ENCODE measurements around the gene NR1I3.

NR1I3 gene

DNA sequence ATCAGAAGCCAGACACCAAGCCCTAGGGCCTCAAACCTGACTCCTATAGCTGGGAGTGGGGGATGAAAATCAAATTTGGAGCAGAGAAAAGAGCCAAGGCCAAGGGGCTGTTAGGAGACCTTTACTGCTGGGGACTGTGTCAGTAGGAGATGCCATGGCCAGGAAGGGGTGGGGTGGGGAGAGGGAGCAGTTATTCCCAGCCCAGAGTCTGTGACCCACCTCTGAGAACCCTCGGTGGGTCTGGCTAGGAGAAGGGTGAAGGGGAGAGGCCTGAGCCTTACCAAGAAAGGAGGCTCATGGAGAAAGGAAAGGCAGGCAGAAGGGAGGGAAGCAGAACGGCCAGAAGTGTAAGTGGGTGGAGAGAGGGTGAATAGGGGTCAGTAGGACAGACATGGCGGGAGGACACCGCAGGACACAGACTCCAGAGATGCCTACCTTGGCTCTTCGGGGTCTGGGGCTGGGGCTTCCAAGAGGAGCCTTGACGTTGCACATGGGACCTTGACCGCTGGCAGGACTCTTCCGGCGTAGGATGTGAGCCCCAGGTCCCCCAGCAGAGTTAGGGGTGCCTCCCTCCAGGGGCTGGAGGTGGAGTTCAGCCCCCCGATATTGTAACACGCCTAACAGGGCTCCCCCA lies 40.3 kb downstream of the NR1I3 start:
- DNase-seq, result no peak

DNA sequence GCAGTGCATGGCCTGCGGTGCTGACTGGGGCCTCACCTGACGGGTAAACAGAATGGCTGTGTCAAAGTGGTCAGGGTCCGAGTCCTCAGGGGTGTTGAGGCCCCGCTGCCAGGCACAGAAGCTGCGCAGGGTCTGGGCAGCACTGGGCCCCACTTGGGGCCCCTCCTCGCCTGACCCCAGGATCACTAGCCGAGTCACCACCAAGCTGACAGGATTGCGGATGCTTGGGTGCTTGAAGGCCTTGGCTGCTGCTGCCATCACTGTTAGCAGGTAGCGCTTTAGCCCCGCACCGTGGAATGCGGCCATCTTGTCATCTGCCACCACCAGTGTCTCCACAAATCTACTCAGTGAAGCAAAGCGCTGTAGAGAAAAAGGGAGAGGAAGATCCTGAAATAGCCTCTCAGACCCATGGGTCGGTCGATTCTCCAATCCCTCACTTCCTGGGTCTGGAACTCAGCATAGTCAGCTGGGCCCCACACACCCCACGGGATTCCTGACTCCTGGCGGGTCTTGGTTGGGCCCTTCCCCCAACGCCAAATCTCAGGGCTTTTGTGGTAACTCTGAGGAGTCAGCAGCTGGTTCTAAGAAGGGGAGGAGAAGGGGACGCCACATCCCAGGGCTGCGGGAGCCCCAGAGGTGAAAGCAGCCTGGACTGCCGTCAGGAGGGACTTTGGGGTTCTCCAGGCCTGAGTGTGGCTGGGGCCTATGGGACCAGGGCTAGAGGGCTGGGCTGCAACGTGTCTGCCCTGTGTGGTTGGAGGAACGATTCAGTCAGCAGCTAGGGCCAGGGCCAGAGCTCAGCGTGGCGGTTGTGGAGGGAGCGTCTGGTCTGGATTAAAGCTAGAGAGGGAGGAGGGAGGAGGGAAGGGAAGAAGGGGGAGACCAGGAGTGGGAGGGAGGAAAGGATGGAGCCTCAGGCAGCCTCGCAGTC lies 41.2 kb downstream of the NR1I3 start:
- peak in 10 of 58 donors; percentile 10 to 32 (median 24) for DNase-seq

DNA sequence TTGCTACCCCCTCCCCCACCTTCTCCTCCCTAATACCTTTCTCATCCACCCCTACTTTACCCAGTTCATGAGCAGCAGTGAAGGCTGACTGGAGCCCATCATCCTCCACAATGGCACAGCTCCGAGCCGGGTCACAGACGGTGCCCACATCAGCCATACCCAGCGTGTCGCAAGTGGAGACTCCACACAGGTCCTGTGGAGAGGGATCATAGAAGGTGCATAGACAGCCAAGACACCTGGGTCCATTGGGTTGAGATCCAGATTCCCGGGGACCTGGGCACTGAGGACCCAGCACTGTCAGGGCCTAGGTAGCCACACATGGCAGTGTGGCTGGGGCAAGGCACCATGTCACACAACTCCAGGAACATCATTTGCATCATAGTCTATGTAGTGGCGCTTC lies 41.9 kb downstream of the NR1I3 start:
- no peak for DNase-seq

DNA sequence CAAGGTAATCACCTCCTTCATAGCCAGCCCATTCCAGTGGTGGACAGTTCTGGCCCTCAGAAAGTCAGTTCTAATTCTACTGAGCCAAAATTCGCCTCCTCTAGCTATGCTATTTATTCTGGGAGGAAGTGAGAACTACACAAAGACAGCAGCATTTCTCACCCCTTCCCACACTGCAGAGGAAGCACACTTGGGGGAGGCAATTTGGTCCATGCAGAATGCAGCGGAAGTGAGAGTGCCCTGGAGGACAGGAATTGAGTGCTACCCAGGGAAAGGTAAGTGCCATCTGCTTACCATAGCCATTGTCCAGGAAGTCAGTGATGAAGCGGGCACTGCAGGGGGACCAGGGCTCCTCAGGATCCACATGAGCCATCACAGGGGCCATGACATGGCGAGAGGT lies 42.8 kb downstream of the NR1I3 start:
- DNase-seq, result peak in 22 of 58 donors; percentile 9 to 50 (median 30)

DNA sequence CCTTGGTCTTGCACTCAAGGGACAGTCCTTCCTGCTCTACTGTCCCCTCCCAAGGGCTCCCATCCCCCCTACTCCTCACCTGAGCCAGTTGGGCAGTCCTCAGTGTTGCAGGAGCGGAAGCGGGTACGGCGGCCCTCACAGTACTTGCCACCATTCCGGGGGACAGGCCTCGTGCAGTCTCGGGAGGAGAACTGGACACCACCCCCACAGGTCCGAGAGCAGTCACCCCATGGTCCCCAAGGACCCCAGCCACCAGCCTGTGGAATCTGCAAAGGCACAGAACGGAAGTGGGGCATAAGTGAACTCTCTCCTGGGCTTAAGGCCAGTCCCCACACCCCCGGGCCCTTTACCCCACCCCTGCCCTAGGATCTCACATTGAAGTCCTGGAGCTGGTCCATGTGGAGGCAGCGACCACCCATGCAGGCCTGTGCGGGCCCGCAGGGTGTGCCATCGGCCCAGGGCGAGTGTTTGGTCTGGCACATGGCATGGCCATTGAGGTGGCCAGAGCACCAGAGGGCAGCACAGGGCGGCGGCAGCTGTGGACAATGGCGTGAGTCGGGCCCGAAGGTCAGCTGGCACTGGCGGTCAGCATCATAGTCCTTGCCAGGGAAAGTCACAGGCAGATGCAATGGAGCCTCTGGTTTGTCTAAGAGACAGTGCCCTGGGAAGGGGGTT lies 44.3 kb downstream of the NR1I3 start:
- peak in 50 of 58 donors; percentile 16 to 89 (median 70) for DNase-seq

DNA sequence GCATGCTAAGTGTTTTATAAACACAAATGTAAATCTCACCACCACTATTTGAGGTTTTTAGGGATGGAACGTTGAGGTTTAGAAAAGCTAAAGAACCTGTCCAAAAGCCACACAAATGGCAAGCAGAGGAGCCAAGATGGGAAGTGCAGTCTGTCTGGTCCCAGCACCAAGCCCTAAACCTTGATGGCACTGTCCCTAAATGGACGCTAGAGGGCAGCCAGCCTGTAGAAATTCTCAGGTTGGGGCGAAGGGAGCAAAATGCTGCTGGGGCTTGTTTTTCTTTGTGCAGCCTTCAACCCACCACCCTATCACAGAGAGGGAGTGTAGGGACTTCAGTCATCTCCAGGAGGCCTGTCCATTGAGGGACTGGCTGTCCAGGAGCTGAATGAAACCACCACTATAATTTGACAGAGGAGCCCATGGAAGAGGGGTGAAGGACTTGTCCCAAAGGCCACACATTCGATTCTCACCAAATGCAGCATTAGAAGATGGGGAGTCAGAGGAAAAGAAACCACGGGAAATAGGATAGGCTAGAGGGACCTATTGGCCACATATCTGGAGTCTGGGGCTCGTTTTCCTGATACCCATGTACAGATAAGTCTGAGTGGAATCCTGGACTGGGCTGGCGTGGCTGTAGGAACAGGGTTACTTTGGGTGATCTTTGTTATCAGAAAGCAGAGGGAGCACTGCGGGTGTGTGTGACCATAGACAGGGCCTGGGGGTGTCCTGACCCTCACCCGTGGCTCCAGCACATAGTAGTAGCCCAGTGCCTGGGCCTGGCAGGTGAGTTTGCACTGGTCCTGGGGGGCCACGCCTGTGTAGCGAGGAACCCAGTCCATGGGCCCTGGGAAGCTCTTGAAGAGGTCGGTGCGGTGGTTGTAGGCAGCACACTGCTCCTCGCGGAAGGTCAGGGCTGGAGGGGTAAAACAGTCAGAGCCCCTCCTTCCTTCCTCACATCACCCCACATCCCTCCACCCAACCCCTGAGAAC lies 45.2 kb downstream of the NR1I3 start:
- DNase-seq, result peak in 47 of 58 donors; percentile 13 to 81 (median 44)

DNA sequence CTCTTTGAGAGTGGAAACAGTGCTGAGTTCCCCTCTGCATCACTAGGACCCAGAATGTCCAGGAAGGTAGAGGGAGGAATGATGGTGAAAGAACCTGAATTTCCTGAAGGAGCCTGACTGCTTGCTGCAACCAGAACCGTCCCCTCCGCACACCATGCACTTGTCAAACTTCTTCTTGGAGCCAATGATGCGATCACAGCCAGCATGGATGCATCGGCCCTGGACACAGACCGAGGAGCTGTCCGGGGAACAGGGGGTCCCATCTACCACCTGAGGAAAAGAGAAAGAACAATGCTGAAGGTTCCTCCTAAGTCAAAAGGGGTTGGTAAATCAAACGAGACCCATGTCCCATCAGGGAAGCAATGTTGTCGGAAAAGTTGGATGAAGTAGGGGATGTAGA lies 46.0 kb downstream of the NR1I3 start:
- DNase-seq, result no peak

DNA sequence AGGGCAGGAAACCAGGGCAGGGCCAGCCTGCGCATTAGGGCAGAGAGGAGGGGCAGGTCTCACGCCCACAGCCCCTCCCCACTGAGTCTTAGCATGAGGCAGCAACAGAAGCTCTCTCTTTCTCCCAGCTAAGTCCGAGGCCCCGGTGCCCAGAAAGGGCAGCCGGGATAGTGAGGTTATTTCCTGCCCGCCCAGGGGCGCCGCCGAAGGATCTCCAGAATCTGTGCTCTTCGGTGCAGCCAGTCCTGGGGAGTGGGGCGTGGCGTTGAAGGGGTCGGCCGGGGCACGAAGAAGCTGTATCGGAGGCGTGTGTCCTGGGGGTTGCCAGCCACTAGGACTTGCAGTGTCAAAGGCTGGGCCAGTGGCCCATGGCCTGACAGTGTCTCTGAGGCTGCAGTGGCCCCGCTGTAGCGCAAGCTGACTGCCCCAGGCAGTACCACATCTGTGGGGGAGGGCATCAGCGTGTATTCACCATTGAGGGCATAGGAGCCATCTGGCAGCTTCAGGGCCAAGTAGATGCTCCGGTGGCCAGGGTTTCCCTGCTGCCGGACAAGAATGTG lies 47.0 kb downstream of the NR1I3 start:
- peak in 22 of 58 donors; percentile 16 to 69 (median 32) for DNase-seq

DNA sequence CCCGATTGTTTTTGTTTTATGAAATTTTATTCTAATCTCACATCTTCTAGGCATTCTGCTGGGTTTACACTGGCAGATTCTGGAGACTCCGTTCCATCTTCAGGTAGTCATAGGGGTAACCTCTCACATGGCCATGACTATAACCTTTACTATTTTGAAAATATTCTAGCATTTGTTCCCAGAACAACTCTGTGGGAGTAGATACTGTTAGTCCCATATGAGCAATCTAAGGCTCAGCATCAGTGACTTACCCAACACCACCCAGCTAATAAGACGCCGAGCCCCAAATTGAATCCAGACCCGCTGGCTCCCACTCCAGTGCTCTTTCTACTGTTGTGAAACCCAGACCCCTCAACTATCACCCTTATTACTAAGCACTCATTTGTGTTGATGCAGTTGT lies 49.0 kb downstream of the NR1I3 start:
- DNase-seq, result no peak

DNA sequence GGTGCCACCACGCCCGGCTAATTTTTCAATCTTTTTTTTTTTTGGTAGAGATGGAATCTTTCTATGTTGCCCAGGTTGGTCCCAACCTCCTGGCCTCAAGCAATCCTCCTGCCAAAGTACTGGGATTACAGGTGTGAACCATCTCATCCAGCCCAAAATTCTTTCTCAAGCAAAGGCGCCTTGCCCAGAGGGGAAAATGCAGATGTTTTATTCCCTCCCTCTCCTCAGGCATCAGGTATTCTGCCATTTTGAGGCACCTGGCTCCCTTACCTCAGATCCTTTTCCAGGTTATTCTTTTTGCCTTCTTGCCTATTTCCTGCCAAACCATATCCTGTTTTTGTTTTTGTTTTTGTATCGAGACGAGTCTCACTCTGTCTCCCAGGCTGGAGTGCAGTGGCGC lies 49.6 kb downstream of the NR1I3 start:
- DNase-seq, result no peak

DNA sequence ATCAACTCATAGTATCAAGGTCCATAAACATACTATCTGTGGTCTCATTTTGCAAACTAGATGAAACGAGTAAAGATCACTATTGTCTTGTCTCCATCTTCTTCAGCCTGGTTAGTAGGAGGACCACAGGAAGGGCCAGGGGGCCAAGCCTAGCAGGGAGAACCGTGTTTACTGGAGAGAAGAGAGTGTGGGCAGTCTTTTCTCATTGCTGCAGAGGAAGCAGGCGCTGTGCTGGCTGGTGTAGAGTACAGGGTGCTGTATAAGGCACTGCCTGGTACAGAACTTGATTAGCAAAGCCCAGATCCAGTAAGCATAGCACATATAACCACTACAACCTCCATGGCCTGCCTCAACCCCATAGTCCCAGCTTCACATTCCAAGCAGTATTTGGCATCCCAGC lies 50.7 kb downstream of the NR1I3 start:
- peak in 1 of 58 donors; percentile 25 for DNase-seq

DNA sequence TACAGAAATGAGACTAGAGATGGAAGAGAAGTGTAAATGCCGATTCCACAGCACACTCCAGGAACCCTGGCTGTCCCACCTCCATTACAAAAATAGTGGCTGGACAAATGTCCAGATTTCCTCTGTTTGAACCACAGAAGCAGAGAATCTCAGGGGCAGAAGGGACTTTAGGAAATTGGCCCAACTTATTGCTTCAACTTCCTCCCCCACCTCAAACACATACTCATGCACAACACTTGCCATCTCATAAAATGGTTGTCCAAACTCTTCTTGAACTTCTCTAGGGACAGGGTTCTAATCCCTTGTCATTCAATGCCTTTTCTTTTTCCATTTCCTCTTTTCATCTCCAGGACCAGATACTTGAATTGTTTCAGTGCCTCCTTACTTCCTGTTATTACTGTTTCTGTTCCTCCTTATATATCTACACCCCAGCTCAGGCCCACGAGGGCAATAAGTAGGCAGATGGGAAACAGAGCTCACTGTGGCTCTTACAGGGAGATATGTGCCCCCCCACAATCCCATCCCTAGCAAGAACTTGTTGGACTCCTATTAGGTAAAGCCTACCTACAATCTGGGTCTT lies 52.2 kb downstream of the NR1I3 start:
- DNase-seq, result peak in 1 of 58 donors; percentile 40

DNA sequence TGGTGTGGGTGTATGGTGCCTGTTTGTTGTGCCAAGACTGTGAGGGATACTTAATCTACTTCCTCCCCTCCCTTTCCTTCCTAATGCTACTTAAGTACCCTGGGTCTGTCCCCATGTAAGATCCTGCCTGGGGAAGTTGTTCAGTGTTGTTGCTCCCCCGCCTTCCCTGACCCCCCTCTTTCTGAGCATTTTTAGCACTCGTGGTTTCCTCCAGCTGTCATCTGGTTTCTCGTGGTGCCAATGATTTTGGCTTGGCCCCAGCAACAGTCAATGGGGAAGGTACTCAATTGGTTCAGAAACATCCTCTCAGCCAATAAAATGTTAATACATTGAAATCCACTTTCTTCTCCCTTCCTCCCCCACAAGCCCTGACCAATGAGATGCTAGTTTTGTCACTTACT lies 52.7 kb downstream of the NR1I3 start:
- peak in 53 of 58 donors; percentile 5 to 83 (median 57) for DNase-seq

DNA sequence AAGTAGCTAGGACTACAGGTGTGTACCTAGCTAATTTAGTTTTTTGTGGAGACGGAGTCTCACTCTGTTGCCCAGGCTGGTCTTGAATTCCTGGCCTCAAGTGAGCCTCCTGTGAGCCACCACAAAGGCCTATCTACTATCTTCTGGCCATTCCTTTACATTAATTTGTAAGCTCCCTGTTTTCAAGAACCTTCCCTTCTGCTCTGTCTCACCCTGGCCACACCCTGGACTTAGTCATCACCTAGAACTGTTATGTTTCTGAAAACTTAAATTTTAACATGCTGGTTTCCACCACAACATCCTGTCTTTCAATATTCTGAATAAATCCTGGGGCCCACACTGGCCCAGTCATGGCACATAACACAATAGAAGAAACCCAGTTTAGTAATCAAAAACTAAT lies 55.8 kb downstream of the NR1I3 start:
- DNase-seq, result no peak

DNA sequence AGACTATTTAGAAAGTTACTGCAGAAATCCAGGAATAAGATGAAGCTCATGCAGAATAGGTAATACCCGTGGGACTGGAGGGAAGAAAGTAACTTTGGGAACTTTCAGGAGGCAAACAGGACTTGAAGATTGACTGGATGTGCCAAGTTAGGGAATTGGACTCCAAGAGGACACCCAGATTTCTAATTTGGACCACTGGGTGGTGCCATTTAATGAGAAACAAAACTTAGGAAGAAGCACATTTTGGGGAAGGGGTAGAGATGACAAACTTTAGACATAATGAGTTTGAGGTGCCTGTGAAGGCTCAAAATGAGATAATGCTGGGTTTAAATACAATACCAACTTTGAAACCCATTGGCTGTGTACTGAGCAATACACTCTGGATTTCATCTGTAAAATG lies 57.4 kb downstream of the NR1I3 start:
- DNase-seq, result no peak

DNA sequence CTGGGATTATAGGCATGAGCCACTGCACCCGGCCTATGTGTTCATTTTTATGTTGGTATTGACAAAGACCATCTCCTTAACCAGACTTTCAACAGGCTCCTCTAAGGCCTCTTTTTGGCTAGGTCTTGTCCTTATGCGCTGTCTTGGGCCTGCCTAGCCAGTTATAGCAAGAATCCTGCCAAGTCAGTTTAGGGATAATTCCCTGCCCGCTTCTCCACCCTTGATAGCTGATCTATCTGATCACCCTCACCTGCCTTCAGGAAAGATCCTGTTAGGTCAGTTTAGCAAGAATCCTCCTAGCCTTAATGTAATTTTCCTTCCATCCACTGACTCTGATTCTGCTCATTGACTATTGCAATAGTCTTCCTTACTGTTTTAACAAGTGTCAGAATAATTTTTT lies 58.3 kb downstream of the NR1I3 start:
- no peak for DNase-seq
